Naive thymus-derived CD4-positive, alpha-beta T cell (primary cell): ENCODE results near the gene KAZN. TPM values are rescaled to one million over a fixed set of nuclear protein-coding genes. Genes with fewer than 3 reads are reported as not detected.

Experiments used
- ATAC-seq: fragments of 150-1000 bp; cut with Tn5 transposase; 2 replicates; pipeline ENCODE4 v1.10.0; 2021; ENCODE audit warnings: mild to moderate bottlenecking, moderate library complexity
- CTCF ChIA-PET: fragments of 350-600 bp; sonication (Branson Sonifier 250); formaldehyde crosslinking; loops from one replicate; lab custom pipeline; 2021; ENCODE audit warnings: antibody characterized with exemption; lab: Charles Lee
- POLR2A ChIA-PET: fragments of 350-600 bp; sonication (Branson Sonifier 250); formaldehyde crosslinking; loops from one replicate; lab custom pipeline; 2021; ENCODE audit warnings: antibody characterized with exemption, inconsistent platforms; lab: Charles Lee
- DNase-seq, 9 donors: peaks; one replicate each; pipeline versions ENCODE4 v3.0.0 to v3.0.0-alpha.2; 2020 to 2022; ENCODE audit warnings: mixed read lengths in 1 of 9
- H3K27ac ChIP-seq: one replicate; pipeline ENCODE4 v1.7.0; 2013; ENCODE audit warnings: mild to moderate bottlenecking, low read depth, low read length, moderate library complexity
- H3K27me3 ChIP-seq, 2 donors: one replicate each; pipeline ENCODE4 v1.7.0; 2013; ENCODE audit warnings: low read length in 2 of 2, mild to moderate bottlenecking in 2 of 2, moderate library complexity in 2 of 2; ENCODE audit not compliant: control insufficient read depth in 2 of 2, insufficient read depth in 2 of 2
- H3K36me3 ChIP-seq, 3 experiments: 1 replicate in 2 of 3; 2 replicates in 1 of 3; pipeline ENCODE4 v1.7.0; 2013; ENCODE audit warnings: low read length in 3 of 3, mild to moderate bottlenecking in 3 of 3, moderate library complexity in 1 of 3; ENCODE audit not compliant: insufficient read depth in 3 of 3, control insufficient read depth in 2 of 3
- H3K4me1 ChIP-seq, 2 donors: one replicate each; pipeline ENCODE4 v1.7.0; 2013; ENCODE audit warnings: low read length in 2 of 2, mild to moderate bottlenecking in 2 of 2, moderate library complexity in 1 of 2; ENCODE audit not compliant: control insufficient read depth in 2 of 2, insufficient read depth in 2 of 2
- H3K4me3 ChIP-seq: 2 replicates; pipeline ENCODE4 v1.7.0; 2013; ENCODE audit warnings: mild to moderate bottlenecking, low read length
- H3K9me3 ChIP-seq, 3 experiments: 1 replicate in 2 of 3; 2 replicates in 1 of 3; pipeline ENCODE4 v1.7.0; 2013; ENCODE audit warnings: low read length in 3 of 3; ENCODE audit not compliant: control insufficient read depth in 2 of 3
- H3K27ac Mint-ChIP-seq, 9 donors: one replicate each; pipeline ENCODE4 v1.8.0; 2020 to 2022; ENCODE audit warnings: mixed read lengths in 9 of 9, mild to moderate bottlenecking in 8 of 9, moderate library complexity in 5 of 9, inconsistent platforms in 2 of 9
- H3K27me3 Mint-ChIP-seq, 5 donors: one replicate each; pipeline ENCODE4 v1.8.0; 2021 to 2022; ENCODE audit warnings: mixed read lengths in 5 of 5, mild to moderate bottlenecking in 1 of 5
- H3K36me3 Mint-ChIP-seq, 5 donors: one replicate each; pipeline ENCODE4 v1.8.0; 2020 to 2022; ENCODE audit warnings: mixed read lengths in 5 of 5, mild to moderate bottlenecking in 3 of 5, inconsistent platforms in 1 of 5
- H3K4me1 Mint-ChIP-seq, 7 donors: one replicate each; pipeline ENCODE4 v1.8.0; 2020 to 2022; ENCODE audit warnings: mixed read lengths in 7 of 7, mild to moderate bottlenecking in 3 of 7, inconsistent platforms in 1 of 7
- H3K4me3 Mint-ChIP-seq, 10 donors: one replicate each; pipeline ENCODE4 v1.8.0; 2020 to 2022; ENCODE audit warnings: mild to moderate bottlenecking in 10 of 10, mixed read lengths in 10 of 10, moderate library complexity in 6 of 10, inconsistent platforms in 2 of 10
- H3K9me3 Mint-ChIP-seq, 11 donors: one replicate each; pipeline ENCODE4 v1.8.0; 2020 to 2022; ENCODE audit warnings: mixed read lengths in 11 of 11, mild to moderate bottlenecking in 4 of 11, inconsistent platforms in 1 of 11, moderate library complexity in 1 of 11
- intact Hi-C, 2 donors: fragments of 100-400 bp; cut with micrococcal nuclease; formaldehyde crosslinking; loops; one replicate each; pipeline ENCODE4 v1.15.1; 2023
- polyA plus RNA-seq, 2 donors: library from polyadenylated mRNA; unstranded; fragments of 300-500 nt; fragmentation: Illumina TruSeq; gene quantifications; one replicate each; pipeline ENCODE4 v1.2.3, GENCODE V29; 2021
- total RNA-seq, 6 experiments: library from RNA in 5 of 6; stranded (reverse) in 5 of 6; gene quantifications; 1 replicate in 5 of 6; 2 replicates in 1 of 6; pipeline ENCODE4 v1.2.3 and lab custom pipeline; 2021 to 2026

The KAZN gene
- total and polyA plus RNA-seq, 7 experiments from 2014 or later: 0.08 to 0.87 (median 0.30) TPM

DNA sequence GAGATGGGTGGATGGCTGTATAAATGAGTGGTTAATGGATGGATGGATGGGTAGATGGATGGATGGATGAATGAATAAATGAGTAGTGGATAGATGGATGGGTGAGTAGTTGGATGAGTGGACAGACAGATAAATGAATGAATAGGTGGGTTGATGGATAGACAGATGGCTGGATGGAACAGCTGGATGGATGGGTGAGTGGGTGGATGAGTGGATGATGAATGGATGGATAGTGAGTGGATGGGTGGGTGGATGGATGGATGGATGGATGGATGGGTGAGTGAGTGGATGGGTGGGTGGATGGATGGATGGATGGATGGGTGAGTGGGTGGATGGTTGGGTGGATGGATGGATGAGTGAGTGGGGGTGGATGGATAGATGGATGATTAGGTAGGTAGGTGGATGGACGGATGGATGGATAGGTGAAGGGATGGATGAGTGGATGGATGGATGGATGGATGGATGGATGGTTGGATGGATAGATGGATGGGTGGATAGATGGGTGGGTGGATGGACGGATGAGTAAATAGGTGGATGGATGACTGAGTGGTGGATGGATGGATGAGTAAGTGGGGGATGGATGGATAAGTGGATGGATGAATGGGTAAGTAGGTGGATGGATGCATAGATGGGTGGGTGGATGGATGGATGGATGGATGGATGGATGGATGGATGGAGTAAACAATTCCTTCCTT lies 246.6 kb downstream of the KAZN start:
- Mint-ChIP-seq H3K27me3 (peaks cover 0 to 44% (median 16%) of the 10 kb centered on the region in 5 donors), H3K9me3 (peaks cover 14 to 39% (median 22%) of the 10 kb centered on the region in 11 donors), H3K27ac (peak overlapping the region in 1 of 9 donors; percentile 42), H3K4me1 (no peaks in the 10 kb centered on the region), H3K36me3 (peaks cover 0 to 14% (median 0%) of the 10 kb centered on the region in 5 donors), H3K4me3 (no peak overlapping the region)
- no peak overlapping the region for H3K27ac ChIP-seq
- no peak for DNase-seq
- intact Hi-C loops: no loop called here
- no peak overlapping the region for H3K4me3 ChIP-seq
- no peaks in the 10 kb centered on the region for H3K36me3 ChIP-seq
- CTCF ChIA-PET: no interaction called here
- peaks cover 0 to 13% (median 3%) of the 10 kb centered on the region in 3 experiments for H3K9me3 ChIP-seq
- no peak for ATAC-seq
- POLR2A ChIA-PET: no interaction called here
- no peaks in the 10 kb centered on the region for H3K4me1 ChIP-seq
- no peaks in the 10 kb centered on the region for H3K27me3 ChIP-seq

DNA sequence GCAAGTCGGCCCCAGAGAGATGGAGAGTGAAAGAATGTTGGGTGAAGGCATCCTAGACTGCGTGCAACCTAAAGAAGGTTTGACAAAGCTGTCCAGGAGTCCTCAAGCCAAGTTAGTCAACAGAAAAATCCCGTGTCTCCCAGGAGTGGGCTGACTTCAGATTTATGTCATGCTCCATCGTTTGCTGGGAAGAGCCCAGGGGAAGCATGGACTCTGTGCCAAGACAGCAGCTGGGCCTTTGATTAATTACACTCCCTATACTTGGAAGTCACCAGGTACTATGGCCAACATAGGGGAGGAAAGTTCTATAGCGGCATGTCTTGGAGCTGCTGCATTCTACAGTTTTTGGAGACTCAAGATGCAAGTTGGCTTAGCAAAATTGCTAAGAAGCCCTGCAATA lies 247.4 kb downstream of the KAZN start:
- Mint-ChIP-seq H3K4me3 (no peak overlapping the region), H3K27me3 (peaks cover 0 to 36% (median 12%) of the 10 kb centered on the region in 5 donors), H3K4me1 (no peaks in the 10 kb centered on the region), H3K27ac (no peak overlapping the region), H3K36me3 (peaks cover 0 to 14% (median 0%) of the 10 kb centered on the region in 5 donors), H3K9me3 (peaks cover 10 to 35% (median 19%) of the 10 kb centered on the region in 11 donors)
- no peaks in the 10 kb centered on the region for H3K4me1 ChIP-seq
- H3K9me3 ChIP-seq: peaks cover 0 to 13% (median 3%) of the 10 kb centered on the region in 3 experiments
- ATAC-seq (no peak), DNase-seq (no peak)
- POLR2A ChIA-PET: no interaction called here
- H3K4me3 ChIP-seq: no peak overlapping the region
- H3K27me3 ChIP-seq: no peaks in the 10 kb centered on the region
- intact Hi-C loops: no loop called here
- no peaks in the 10 kb centered on the region for H3K36me3 ChIP-seq
- no peak overlapping the region for H3K27ac ChIP-seq
- CTCF ChIA-PET: no interaction called here

DNA sequence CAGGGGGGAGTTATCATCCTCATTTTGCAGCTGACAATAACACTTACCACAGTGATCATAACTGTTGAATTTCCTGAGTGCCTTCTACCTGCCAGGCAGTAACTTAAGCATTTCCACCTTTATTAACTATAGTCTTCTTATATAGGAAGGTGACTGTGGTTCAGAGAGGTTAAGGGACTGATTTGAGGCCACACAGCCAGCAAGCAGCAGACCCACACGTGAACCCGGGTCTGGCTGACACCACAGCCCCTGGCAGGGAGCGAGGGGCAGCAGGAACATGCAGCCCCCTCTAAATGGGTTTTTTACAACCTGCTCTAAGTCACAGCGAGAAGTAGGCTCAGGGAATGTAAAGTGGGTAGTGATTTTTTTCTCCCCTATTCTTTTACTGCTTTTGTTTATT lies 248.2 kb downstream of the KAZN start:
- H3K27me3 Mint-ChIP-seq: peaks cover 0 to 33% (median 8%) of the 10 kb centered on the region in 5 donors
- H3K4me1 Mint-ChIP-seq: no peaks in the 10 kb centered on the region
- H3K4me3 Mint-ChIP-seq: no peak overlapping the region
- DNase-seq (no peak), ATAC-seq (no peak)
- no peak overlapping the region for H3K4me3 ChIP-seq
- intact Hi-C loops: no loop called here
- H3K36me3 Mint-ChIP-seq: peaks cover 0 to 11% (median 0%) of the 10 kb centered on the region in 5 donors
- no peaks in the 10 kb centered on the region for H3K36me3 ChIP-seq
- H3K27ac ChIP-seq: no peak overlapping the region
- peaks cover 8 to 26% (median 14%) of the 10 kb centered on the region in 11 donors for H3K9me3 Mint-ChIP-seq
- no peaks in the 10 kb centered on the region for H3K27me3 ChIP-seq
- peaks cover 0 to 8% (median 3%) of the 10 kb centered on the region in 3 experiments for H3K9me3 ChIP-seq
- ChIA-PET CTCF (no interaction called here), POLR2A (no interaction called here)
- H3K27ac Mint-ChIP-seq: no peak overlapping the region
- no peaks in the 10 kb centered on the region for H3K4me1 ChIP-seq

DNA sequence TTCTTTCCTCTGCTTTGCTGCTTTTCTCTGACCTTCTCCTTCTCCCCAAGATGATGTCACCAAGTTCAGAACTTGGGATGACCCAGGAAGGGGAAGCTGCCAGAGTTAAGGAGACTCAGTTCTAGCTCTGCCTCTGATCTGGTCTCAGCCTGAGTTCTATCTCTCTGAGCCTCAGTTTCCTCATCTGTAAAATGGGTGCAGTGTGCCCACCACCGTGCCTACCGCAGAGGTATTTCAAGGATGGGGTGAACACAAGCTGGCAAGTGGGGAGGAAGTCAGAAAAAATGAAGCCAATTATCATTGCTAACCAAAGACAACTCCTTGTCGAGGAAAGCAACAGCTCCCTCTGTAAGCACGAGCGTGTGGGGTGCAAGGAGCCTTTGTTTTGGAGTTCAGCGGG lies 249.7 kb downstream of the KAZN start:
- CTCF ChIA-PET: no interaction called here
- no peak overlapping the region for H3K4me3 Mint-ChIP-seq

DNA sequence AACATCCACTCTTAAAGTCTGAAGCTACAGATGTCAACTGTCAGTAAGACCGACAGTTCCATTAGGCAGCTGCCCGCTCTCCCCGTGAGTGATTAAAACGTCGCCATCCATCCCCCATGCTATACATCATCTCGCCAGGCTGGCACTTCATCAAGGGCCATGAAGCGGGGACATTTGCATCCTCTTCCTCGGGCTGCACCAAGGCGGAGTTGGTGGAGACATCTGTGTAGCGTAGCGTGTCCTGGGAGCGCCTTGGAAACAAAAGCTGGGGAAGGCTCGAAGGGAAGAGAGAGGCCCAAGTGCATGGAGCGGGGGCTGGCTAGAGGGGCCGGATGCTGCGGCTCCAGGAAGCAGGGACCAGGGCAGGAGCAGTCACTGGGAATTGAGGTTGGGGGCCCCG lies 250.1 kb downstream of the KAZN start:
- ATAC-seq (no peak), DNase-seq (no peak)
- peaks cover 0 to 3% (median 0%) of the 10 kb centered on the region in 5 donors for H3K36me3 Mint-ChIP-seq
- H3K27me3 ChIP-seq: no peaks in the 10 kb centered on the region
- H3K27ac ChIP-seq: no peak overlapping the region
- peaks cover 0 to 11% (median 5%) of the 10 kb centered on the region in 11 donors for H3K9me3 Mint-ChIP-seq
- H3K9me3 ChIP-seq: no peaks in the 10 kb centered on the region
- H3K4me1 Mint-ChIP-seq: no peaks in the 10 kb centered on the region
- peaks cover 0 to 26% (median 4%) of the 10 kb centered on the region in 5 donors for H3K27me3 Mint-ChIP-seq
- H3K27ac Mint-ChIP-seq: no peak overlapping the region
- H3K4me1 ChIP-seq: no peaks in the 10 kb centered on the region
- no peaks in the 10 kb centered on the region for H3K36me3 ChIP-seq
- CTCF ChIA-PET: no interaction called here
- no peak overlapping the region for H3K4me3 Mint-ChIP-seq
- POLR2A ChIA-PET: no interaction called here
- intact Hi-C loops: no loop called here
- no peak overlapping the region for H3K4me3 ChIP-seq

More for the DNA sequence above, 249.7 kb downstream of the KAZN start:
- H3K27ac ChIP-seq: no peak overlapping the region
- no peak overlapping the region for H3K4me3 ChIP-seq
- H3K9me3 ChIP-seq: no peaks in the 10 kb centered on the region
- no peaks in the 10 kb centered on the region for H3K36me3 ChIP-seq
- peaks cover 0 to 12% (median 5%) of the 10 kb centered on the region in 11 donors for H3K9me3 Mint-ChIP-seq
- H3K36me3 Mint-ChIP-seq: peaks cover 0 to 4% (median 0%) of the 10 kb centered on the region in 5 donors
- H3K4me1 Mint-ChIP-seq: no peaks in the 10 kb centered on the region
- no peaks in the 10 kb centered on the region for H3K4me1 ChIP-seq
- no peak overlapping the region for H3K27ac Mint-ChIP-seq
- H3K27me3 Mint-ChIP-seq: peaks cover 0 to 29% (median 4%) of the 10 kb centered on the region in 5 donors
- ATAC-seq (no peak), DNase-seq (no peak)
- H3K27me3 ChIP-seq: no peaks in the 10 kb centered on the region
- intact Hi-C loops: no loop called here
- POLR2A ChIA-PET: no interaction called here

DNA sequence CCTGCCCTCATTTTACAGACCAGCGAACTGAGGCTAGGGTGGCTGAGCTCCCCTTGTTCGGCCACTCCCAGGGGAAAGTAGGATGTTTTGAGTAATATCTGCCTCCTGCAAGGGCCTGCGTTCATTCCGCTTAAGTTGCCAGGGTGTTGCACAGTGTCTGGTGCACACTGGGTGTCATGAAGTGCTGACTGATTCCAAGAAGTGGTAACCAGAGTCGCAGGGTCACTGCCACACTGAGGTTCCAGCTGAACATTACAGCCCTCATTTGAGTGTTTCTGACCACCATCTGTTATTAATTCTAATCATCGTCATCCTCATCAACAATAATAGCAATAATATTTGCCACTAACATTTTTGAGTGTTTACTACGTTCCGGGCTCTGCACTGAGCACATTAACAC lies 250.6 kb downstream of the KAZN start:
- CTCF ChIA-PET: interaction anchor here (0.6 kb wide), 1 partner anchor 157 kb away, joined by 5 read pairs; no protein-coding TSS in a partner anchor
- Histone ChIP-seq H3K4me3 (no peak overlapping the region), H3K4me1 (no peaks in the 10 kb centered on the region), H3K36me3 (no peaks in the 10 kb centered on the region), H3K27me3 (no peaks in the 10 kb centered on the region), H3K27ac (no peak overlapping the region), H3K9me3 (no peaks in the 10 kb centered on the region)
- no peaks in the 10 kb centered on the region for H3K36me3 Mint-ChIP-seq
- H3K27ac Mint-ChIP-seq: no peak overlapping the region
- H3K9me3 Mint-ChIP-seq: peaks cover 0 to 10% (median 4%) of the 10 kb centered on the region in 11 donors
- no peaks in the 10 kb centered on the region for H3K4me1 Mint-ChIP-seq
- no peak for ATAC-seq
- intact Hi-C loops: no loop called here
- peaks cover 0 to 22% (median 4%) of the 10 kb centered on the region in 5 donors for H3K27me3 Mint-ChIP-seq
- no peak for DNase-seq
- H3K4me3 Mint-ChIP-seq: no peak overlapping the region
- POLR2A ChIA-PET: no interaction called here

DNA sequence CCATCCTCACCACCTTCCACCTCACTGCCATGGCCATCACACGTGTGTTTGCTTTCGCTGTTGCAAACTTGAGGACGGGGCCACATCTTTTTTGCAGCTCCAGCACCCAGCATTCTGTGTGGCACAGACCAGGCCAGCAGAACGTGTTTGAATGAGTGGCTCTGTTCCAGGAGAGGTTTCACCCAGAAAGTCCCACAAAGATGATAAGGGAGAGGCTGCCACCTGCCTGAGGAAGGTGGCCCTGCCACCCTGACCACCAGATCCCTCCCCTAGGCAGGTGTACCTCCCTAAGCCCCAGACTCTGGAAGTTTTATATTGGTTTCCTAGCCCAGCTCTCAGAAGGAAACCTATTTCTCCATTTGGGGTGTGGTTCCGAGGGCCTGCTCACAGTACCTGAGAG lies 252.1 kb downstream of the KAZN start:
- no peaks in the 10 kb centered on the region for H3K27me3 ChIP-seq
- ChIA-PET CTCF (no interaction called here), POLR2A (no interaction called here)
- H3K9me3 ChIP-seq: no peaks in the 10 kb centered on the region
- ATAC-seq: no peak
- Mint-ChIP-seq H3K36me3 (no peaks in the 10 kb centered on the region), H3K9me3 (peaks cover 0 to 5% (median 0%) of the 10 kb centered on the region in 11 donors), H3K27ac (no peak overlapping the region), H3K4me3 (no peak overlapping the region), H3K27me3 (peaks cover 0 to 19% (median 0%) of the 10 kb centered on the region in 5 donors), H3K4me1 (no peaks in the 10 kb centered on the region)
- no peaks in the 10 kb centered on the region for H3K36me3 ChIP-seq
- no peaks in the 10 kb centered on the region for H3K4me1 ChIP-seq
- intact Hi-C loops: no loop called here
- no peak overlapping the region for H3K27ac ChIP-seq
- no peak for DNase-seq
- H3K4me3 ChIP-seq: no peak overlapping the region
